GM18519 (cell line): ENCODE data around the gene MEF2B.
"Not testable (repeated sequence)": the region's sequence is repeated elsewhere in the genome, so short reads cannot be mapped to it uniquely, and the experiment has no call there.

ENCODE experiments used
- ATAC-seq: cut with Tn5 transposase; IDR thresholded peaks from one replicate; pipeline ENCODE4 v1.9.1; 2021; ENCODE audit warnings: mild to moderate bottlenecking, moderate library complexity; ENCODE audit not compliant: unreplicated experiment, low FRiP score

Gene MEF2B

GRCh38 chr19:19134687-19135158 is 35.3 kb downstream of the MEF2B start:
- no peak for ATAC-seq

GRCh38 chr19:19133985-19134384 is 36.1 kb downstream of the MEF2B start:
- no peak for ATAC-seq

GRCh38 chr19:19132912-19133311 is 37.2 kb downstream of the MEF2B start:
- ATAC-seq, result no peak

- no peak for ATAC-seq
Measured at GRCh38 chr19:19131989-19132388, 38.1 kb downstream of the MEF2B start.

- no peak for ATAC-seq
Measured at GRCh38 chr19:19126102-19126501, 44.0 kb downstream of the MEF2B start.

GRCh38 chr19:19123386-19123785 is 46.7 kb downstream of the MEF2B start:
- ATAC-seq, result no peak

GRCh38 chr19:19122902-19123301 is 47.2 kb downstream of the MEF2B start:
- no peak for ATAC-seq

- no peak for ATAC-seq
Measured at GRCh38 chr19:19121371-19121770, 48.7 kb downstream of the MEF2B start.

- no peak for ATAC-seq
Measured at GRCh38 chr19:19120308-19121231, 49.5 kb downstream of the MEF2B start.

- no peak for ATAC-seq
Measured at GRCh38 chr19:19119325-19120237, 50.5 kb downstream of the MEF2B start.

- ATAC-seq, result no peak
Measured at GRCh38 chr19:19115954-19116353, 54.1 kb downstream of the MEF2B start.

GRCh38 chr19:19113040-19113626 is 56.9 kb downstream of the MEF2B start:
- ATAC-seq, result no peak

GRCh38 chr19:19111967-19112580 is 58.0 kb downstream of the MEF2B start:
- no peak for ATAC-seq

- no peak for ATAC-seq
Measured at GRCh38 chr19:19111136-19111835, 58.8 kb downstream of the MEF2B start.

GRCh38 chr19:19110410-19111135 is 59.5 kb downstream of the MEF2B start:
- ATAC-seq, result no peak

GRCh38 chr19:19109601-19110000 is 60.5 kb downstream of the MEF2B start:
- no peak for ATAC-seq

GRCh38 chr19:19107654-19108053 is 62.4 kb downstream of the MEF2B start:
- ATAC-seq, result no peak

GRCh38 chr19:19106938-19107337 is 63.1 kb downstream of the MEF2B start:
- not testable (repeated sequence) for ATAC-seq

GRCh38 chr19:19106056-19106551 is 64.0 kb downstream of the MEF2B start:
- no peak for ATAC-seq
